Prostate gland (tissue), 2 donors: ENCODE measurements around the gene FN3K. TPM values are rescaled to one million over a fixed set of nuclear protein-coding genes. Genes with fewer than 3 reads are reported as not detected.

ENCODE experiments used
- DNase-seq: peaks from one replicate; pipeline ENCODE4 v3.0.0-alpha.2; 2019; ENCODE audit warnings: low spot score
- H3K27ac ChIP-seq, 2 donors: fragments of 200-600 bp; sonication (generic); 2 replicates each; pipeline ENCODE4 v1.5.1; 2017 to 2019
- H3K27me3 ChIP-seq: fragments of 200-600 bp; sonication (generic); replicated peaks from 2 replicates; pipeline ENCODE4 v1.5.1; 2019; ENCODE audit not compliant: insufficient read depth
- H3K36me3 ChIP-seq, 2 donors: fragments of 200-600 bp; sonication (generic); 1 replicate in 1 of 2; 2 replicates in 1 of 2; pipeline versions ENCODE4 v1.5.1 to v1.8.1; 2017 to 2019
- H3K4me1 ChIP-seq: fragments of 200-600 bp; sonication (generic); replicated peaks from 2 replicates; pipeline ENCODE4 v1.5.1; 2019
- H3K4me3 ChIP-seq, 2 donors: fragments of 200-600 bp; sonication (generic); 2 replicates each; pipeline ENCODE4 v1.5.1; 2017 to 2019
- H3K9me3 ChIP-seq: fragments of 200-600 bp; sonication (generic); 2 replicates; pipeline ENCODE4 v1.5.1; 2017
- POLR2A ChIP-seq: fragments of 450-650 bp; IDR thresholded peaks from one replicate; pipeline ENCODE4 v1.6.1; 2016; ENCODE audit warnings: antibody characterized with exemption, mild to moderate bottlenecking
- POLR2AphosphoS5 ChIP-seq: sonication (generic); formaldehyde crosslinking; IDR thresholded peaks from one replicate; pipeline ENCODE4 v1.6.1; 2017; ENCODE audit warnings: antibody characterized with exemption
- WGBS: methylation state at CpG from one replicate; pipeline ENCODE4 v1.1.5; 2018; 5-methylcytosine and 5-hydroxymethylcytosine counted together
- intact Hi-C: fragments of 100-400 bp; cut with DNase I; formaldehyde crosslinking; loops from one replicate; pipeline ENCODE4 v1.14.2; 2022
- total RNA-seq, 2 donors: library from RNA; depleted of rRNA; stranded (reverse); fragments of >200 nt; gene quantifications; one replicate each; pipeline ENCODE4 v1.1.0, GENCODE V29; 2016
- TF ChIP-seq, protein P1 (sequence below), 4 experiments: fragments of 200-600 bp in 2 of 4; fragments of 450-650 bp in 2 of 4; sonication (generic) in 2 of 4; IDR thresholded peaks; 1 replicate in 3 of 4; 2 replicates in 1 of 4; pipeline ENCODE4 v1.5.1; 2016 to 2019; ENCODE audit warnings: antibody characterized with exemption in 4 of 4, mild to moderate bottlenecking in 2 of 4, moderate library complexity in 2 of 4

Gene FN3K
- total RNA-seq, 2 donors from 2014 or later, result 16.9 to 32.2 TPM

DNA sequence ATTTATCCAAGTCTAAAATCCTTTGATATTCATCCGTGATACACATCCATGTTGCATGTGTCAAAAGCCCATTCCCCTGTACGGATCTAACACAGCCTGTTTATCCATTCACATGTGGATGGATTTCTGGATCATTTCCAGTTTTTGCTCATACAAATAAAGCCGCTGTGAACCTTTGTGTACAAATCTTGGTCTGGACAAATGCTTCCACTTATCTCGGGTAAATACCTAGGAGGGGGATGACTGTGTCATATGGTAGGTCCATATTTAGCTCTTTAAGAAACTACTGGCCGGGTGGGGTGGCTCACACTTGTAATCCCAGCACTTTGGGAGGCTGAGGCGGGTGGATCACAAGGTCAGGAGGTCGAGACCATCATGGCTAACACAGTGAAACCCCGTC lies 10.1 kb downstream of the FN3K start:
- peak; percentile 21 for TF ChIP-seq POLR2AphosphoS5
- TF ChIP-seq, protein P1, sequence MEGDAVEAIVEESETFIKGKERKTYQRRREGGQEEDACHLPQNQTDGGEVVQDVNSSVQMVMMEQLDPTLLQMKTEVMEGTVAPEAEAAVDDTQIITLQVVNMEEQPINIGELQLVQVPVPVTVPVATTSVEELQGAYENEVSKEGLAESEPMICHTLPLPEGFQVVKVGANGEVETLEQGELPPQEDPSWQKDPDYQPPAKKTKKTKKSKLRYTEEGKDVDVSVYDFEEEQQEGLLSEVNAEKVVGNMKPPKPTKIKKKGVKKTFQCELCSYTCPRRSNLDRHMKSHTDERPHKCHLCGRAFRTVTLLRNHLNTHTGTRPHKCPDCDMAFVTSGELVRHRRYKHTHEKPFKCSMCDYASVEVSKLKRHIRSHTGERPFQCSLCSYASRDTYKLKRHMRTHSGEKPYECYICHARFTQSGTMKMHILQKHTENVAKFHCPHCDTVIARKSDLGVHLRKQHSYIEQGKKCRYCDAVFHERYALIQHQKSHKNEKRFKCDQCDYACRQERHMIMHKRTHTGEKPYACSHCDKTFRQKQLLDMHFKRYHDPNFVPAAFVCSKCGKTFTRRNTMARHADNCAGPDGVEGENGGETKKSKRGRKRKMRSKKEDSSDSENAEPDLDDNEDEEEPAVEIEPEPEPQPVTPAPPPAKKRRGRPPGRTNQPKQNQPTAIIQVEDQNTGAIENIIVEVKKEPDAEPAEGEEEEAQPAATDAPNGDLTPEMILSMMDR (IDR thresholded peaks at IDR 0.05), result no peak
- Histone ChIP-seq H3K27ac (no peak overlapping the region), H3K27me3 (no peaks in the 10 kb centered on the region), H3K9me3 (no peaks in the 10 kb centered on the region), H3K4me3 (no peak overlapping the region), H3K4me1 (no peaks in the 10 kb centered on the region), H3K36me3 (peaks cover 0 to 6% of the 10 kb centered on the region in 2 donors)
- no peak for DNase-seq
- 74% methylated on average over 8 of the region's 8 CpGs for WGBS
- intact Hi-C loops, result no loop called here

DNA sequence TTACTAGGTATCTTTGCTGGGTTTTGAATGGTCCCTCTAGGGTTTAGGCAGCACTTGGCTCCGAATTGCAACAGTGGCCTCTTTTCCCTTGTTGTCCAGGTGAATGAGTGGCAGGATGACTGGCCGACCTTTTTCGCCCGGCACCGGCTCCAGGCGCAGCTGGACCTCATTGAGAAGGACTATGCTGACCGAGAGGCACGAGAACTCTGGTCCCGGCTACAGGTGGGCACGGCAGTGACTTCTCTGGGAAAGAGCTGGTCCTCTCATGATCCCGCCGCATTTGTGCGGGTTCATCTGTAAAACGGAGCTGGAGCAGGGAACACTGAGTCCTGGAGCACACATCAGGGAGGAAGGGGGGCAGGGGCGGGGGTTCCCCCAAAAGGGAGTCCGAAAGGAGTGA lies 13.3 kb downstream of the FN3K start:
- no peaks in the 10 kb centered on the region for H3K9me3 ChIP-seq
- H3K4me1 ChIP-seq, result peaks cover 4% of the 10 kb centered on the region
- no peaks in the 10 kb centered on the region for H3K36me3 ChIP-seq
- no peak for DNase-seq
- 97% methylated on average over 16 of the region's 16 CpGs for WGBS
- intact Hi-C loops, result no loop called here
- no peak overlapping the region for H3K27ac ChIP-seq
- H3K4me3 ChIP-seq, result no peak overlapping the region
- H3K27me3 ChIP-seq, result no peaks in the 10 kb centered on the region
- TF ChIP-seq POLR2A (no peak), POLR2AphosphoS5 (no peak)
- TF ChIP-seq, protein P1 (IDR thresholded peaks at IDR 0.05), result no peak

DNA sequence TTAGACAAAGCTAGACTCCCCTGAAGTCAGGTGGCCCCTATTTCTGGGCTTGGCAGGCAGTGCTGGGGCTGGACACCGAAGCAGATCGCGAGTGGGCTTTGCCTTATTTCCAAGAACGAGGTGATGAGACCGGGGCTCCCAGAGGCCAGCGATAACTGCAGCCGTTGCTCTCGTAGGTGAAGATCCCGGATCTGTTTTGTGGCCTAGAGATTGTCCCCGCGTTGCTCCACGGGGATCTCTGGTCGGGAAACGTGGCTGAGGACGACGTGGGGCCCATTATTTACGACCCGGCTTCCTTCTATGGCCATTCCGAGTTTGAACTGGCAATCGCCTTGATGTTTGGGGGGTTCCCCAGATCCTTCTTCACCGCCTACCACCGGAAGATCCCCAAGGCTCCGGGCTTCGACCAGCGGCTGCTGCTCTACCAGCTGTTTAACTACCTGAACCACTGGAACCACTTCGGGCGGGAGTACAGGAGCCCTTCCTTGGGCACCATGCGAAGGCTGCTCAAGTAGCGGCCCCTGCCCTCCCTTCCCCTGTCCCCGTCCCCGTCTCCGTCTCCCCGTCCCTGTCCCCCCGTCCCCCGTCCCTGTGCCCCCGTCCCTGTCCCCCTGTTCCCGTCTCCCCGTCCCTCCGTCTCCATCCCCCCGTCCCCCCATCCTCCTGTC lies 15.0 kb downstream of the FN3K start:
- H3K27me3 ChIP-seq, result no peaks in the 10 kb centered on the region
- DNase-seq, result no peak
- intact Hi-C loops, result loop anchor here (5.0 kb wide), 1 partner anchor 103 kb away; the partner anchor contains the start of gene WDR45B

DNA sequence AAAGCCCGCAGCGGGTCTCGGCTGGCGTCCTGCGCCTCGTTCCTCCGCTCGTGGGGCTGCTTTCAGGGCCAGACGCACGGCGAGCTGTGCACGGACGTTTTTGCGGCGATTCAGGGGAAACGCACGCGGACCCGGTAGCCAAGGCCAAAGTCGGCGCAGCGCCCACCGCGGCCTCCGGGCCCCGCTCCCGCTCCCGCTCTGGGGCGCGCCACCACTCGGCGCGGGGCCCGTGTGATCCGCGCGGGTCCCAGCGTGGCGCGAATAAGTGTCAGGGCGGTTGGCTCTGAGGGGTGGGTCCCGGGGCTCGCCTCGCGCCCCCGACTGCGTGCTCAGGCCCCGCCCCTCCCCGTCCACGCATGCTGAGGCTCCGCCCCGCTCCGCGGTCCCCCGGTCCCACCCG lies 15.8 kb downstream of the FN3K start:
- WGBS, result no CpG with 5 or more reads among the region's 56 CpGs
- H3K4me3 ChIP-seq, result peak overlapping the region; percentile 89 to 92
- intact Hi-C loops, result loop anchor here (5.0 kb wide), 1 partner anchor 104 kb away; the partner anchor contains the start of gene WDR45B
- peaks cover 4% of the 10 kb centered on the region for H3K4me1 ChIP-seq
- no peak for DNase-seq
- H3K27ac ChIP-seq, result peak overlapping the region; percentile 58 to 85
- no peak for TF ChIP-seq POLR2AphosphoS5
- TF ChIP-seq, protein P1 (IDR thresholded peaks at IDR 0.05), result peak in 1 of 4 experiments; percentile 10
- no peak for TF ChIP-seq POLR2A
- no peaks in the 10 kb centered on the region for H3K36me3 ChIP-seq
- H3K9me3 ChIP-seq, result no peaks in the 10 kb centered on the region
- H3K27me3 ChIP-seq, result no peaks in the 10 kb centered on the region

More for the DNA sequence above, 15.0 kb downstream of the FN3K start:
- Histone ChIP-seq H3K4me3 (no peak overlapping the region), H3K4me1 (peaks cover 4% of the 10 kb centered on the region), H3K9me3 (no peaks in the 10 kb centered on the region), H3K36me3 (no peaks in the 10 kb centered on the region), H3K27ac (no peak overlapping the region)
- WGBS, result 77% methylated on average over 34 of the region's 40 CpGs
- TF ChIP-seq, protein P1 (IDR thresholded peaks at IDR 0.05), result no peak
- no peak for TF ChIP-seq POLR2AphosphoS5
- no peak for TF ChIP-seq POLR2A
